Measurements from ENCODE around the gene EXD3.
"Not testable (repeated sequence)": the region's sequence is repeated elsewhere in the genome, so short reads cannot be mapped to it uniquely, and the experiment has no call there.

Gene EXD3

DNA sequence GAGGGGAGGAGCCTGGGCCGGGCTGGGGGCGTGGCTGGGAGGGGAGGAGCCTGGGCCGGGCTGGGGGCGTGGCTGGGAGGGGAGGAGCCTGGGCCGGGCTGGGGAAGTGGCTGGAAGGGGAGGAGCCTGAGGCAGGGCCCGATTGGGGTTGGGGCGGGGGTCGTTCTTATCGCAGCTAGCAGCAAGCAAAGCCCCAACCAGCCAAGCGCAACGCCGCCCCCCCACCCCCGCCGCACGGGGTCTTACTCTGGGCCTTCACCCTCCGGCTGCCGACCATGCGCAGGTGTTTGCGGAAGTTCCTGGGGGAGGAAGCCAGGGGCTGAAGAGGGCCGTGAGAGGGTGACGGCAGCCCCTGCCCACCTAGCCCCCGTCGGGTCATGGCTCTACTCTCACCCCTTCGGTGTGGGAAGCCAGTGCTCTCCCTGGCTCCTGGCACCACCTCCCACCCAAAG, 31.2 kb upstream of the EXD3 start:
- Mint-ChIP-seq H3K4me3 (peak overlapping the region; percentile 32), H3K4me1 (ENCODE audit: low read depth) (peaks cover 39% of the 10 kb centered on the region), H3K9me3 (no peaks in the 10 kb centered on the region), H3K27ac (no peak overlapping the region), H3K27me3 (no peaks in the 10 kb centered on the region), H3K36me3 (ENCODE audit: low read depth) (peaks cover 18% of the 10 kb centered on the region)

DNA sequence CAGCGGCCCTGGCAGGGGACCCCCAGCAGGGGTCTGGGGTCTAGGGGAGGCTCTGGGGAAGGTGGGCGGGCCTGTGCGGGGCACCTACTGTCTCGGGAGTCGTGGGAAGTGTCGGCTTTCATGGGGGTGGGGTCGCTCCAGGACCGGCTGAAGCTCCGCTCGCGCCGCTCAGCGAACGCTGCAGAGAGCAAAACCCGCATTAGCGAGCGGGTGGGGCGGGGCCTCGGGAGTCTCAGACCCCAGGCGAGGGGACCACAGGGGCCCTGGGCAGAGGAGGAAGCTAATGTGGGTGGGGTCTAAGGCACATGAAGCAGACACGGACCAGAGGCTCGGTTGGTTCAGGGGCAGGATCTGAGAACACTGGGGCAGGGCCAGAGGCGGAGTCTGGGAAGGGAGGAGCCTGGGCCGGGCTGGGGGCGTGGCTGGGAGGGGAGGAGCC, 30.7 kb upstream of the EXD3 start:
- Mint-ChIP-seq H3K27ac (no peak overlapping the region), H3K4me3 (no peak overlapping the region), H3K36me3 (ENCODE audit: low read depth) (peaks cover 18% of the 10 kb centered on the region), H3K4me1 (ENCODE audit: low read depth) (peaks cover 39% of the 10 kb centered on the region), H3K9me3 (no peaks in the 10 kb centered on the region), H3K27me3 (no peaks in the 10 kb centered on the region)

DNA sequence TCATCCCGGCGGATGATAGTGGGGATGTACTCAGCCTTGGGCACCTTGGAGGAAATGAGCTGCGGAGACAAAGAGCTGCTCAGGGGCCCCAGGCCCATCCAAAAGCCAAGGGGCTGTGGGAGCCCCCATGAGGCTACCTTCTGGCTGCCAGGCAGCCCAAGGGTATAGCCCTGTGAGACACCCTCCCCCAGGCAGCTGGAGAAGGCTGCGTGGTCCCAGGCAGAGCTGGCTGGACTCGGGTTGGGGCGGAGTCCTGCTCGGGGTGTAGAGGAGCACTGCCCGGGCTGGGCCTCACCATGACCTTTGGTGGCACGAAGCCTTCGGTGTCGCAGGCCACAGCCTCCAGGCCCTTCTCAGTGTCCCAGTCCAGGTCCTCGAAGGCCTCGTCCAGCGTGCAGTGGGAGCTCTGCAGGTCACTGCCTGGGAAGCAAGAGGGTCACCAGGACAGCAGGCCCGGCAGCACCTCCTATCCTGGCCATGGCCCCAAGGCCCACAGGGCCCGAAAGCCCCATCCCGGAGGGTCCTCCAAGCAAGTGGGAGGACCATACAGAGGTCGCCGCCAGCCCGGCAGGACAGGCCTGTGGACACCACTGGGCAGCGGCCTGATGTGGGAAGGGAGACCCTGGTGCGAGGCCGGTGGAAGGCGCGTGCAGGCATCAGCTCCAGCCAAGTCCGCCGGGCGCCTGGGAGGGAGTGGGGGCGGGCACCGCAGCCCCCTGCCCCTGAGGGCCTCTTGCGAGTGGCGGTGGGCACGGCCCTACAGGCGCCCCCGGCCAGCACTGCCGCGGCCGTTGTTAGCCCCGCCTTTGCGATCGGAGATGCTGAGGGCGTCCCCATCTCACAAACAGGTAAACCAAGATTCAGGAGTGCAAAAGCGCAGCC, 30.0 kb upstream of the EXD3 start:
- H3K4me1 Mint-ChIP-seq (ENCODE audit: low read depth) = peaks cover 39% of the 10 kb centered on the region
- H3K27ac Mint-ChIP-seq = no peak overlapping the region
- no peak overlapping the region for H3K4me3 Mint-ChIP-seq
- no peaks in the 10 kb centered on the region for H3K27me3 Mint-ChIP-seq
- no peaks in the 10 kb centered on the region for H3K9me3 Mint-ChIP-seq
- H3K36me3 Mint-ChIP-seq (ENCODE audit: low read depth) = peaks cover 18% of the 10 kb centered on the region

DNA sequence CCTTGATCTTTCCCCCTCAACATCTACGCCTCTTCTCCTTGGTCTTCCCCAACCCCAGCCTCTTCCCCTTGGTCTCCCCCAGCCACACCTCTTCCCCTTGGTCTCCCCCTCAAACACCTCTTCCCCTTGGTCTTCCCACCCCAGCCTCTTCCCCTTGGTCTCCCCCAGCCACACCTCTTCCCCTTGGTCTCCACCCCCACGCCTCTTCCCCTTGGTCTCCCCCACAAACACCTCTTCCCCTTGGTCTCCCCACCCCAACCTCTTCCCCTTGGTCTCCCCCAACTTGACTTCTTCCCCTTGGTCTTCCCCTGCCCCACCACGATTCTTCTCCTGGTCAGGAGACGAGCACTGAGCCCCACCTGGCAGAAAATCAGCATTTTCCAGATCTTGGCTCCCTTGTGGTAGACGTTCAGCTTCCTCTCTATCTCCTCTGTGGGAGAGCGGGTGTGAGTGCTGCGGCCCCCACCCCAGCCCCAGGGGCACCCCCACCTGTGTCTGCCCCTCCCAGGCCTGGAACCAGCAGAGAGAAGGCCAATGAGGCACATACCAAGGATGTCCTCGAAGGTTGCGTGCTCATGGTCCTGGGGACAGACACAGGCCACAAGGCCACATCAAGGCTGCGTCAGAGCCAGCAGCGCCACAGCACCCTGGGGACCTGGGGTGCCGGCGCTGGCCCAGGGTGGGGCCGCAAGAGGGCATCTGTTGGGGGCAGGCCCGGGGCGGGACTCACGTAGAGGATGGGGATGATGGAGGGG, 29.2 kb upstream of the EXD3 start:
- H3K27ac Mint-ChIP-seq = no peak overlapping the region
- H3K4me3 Mint-ChIP-seq = no peak overlapping the region
- H3K27me3 Mint-ChIP-seq = no peaks in the 10 kb centered on the region
- H3K9me3 Mint-ChIP-seq = no peaks in the 10 kb centered on the region
- H3K4me1 Mint-ChIP-seq (ENCODE audit: low read depth) = peaks cover 41% of the 10 kb centered on the region
- H3K36me3 Mint-ChIP-seq (ENCODE audit: low read depth) = peaks cover 18% of the 10 kb centered on the region

DNA sequence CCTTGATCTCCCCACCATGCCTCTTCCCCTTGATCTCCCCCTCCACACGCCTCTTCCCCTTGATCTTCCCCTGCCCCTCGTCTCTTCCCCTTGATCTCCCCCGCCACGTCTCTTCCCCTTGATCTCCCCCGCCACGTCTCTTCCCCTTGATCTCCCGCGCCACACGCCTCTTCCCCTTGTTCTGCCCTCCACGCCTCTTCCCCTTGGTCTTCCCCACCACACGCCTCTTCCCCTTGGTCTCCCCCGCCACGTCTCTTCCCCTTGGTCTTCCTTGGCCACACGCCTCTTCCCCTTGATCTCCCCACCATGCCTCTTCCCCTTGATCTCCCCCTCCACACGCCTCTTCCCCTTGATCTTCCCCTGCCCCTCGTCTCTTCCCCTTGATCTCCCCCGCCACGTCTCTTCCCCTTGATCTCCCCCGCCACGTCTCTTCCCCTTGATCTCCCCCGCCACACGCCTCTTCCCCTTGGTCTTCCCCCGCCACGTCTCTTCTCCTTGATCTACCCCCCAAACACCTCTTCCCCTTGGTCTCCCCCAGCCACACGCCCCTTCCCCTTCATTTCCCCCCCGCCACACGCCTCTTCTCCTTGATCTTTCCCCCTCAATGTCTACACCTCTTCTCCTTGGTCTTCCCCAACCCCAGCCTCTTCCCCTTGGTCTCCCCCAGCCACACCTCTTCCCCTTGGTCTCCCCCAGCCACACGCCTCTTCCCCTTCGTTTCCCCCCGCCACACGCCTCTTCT, 28.5 kb upstream of the EXD3 start:
- not testable (repeated sequence) for H3K27me3 Mint-ChIP-seq, H3K4me3 Mint-ChIP-seq, H3K9me3 Mint-ChIP-seq, H3K27ac Mint-ChIP-seq
- peaks cover 14% of the 10 kb centered on the region for H3K36me3 Mint-ChIP-seq (ENCODE audit: low read depth)
- H3K4me1 Mint-ChIP-seq (ENCODE audit: low read depth) = peaks cover 35% of the 10 kb centered on the region

DNA sequence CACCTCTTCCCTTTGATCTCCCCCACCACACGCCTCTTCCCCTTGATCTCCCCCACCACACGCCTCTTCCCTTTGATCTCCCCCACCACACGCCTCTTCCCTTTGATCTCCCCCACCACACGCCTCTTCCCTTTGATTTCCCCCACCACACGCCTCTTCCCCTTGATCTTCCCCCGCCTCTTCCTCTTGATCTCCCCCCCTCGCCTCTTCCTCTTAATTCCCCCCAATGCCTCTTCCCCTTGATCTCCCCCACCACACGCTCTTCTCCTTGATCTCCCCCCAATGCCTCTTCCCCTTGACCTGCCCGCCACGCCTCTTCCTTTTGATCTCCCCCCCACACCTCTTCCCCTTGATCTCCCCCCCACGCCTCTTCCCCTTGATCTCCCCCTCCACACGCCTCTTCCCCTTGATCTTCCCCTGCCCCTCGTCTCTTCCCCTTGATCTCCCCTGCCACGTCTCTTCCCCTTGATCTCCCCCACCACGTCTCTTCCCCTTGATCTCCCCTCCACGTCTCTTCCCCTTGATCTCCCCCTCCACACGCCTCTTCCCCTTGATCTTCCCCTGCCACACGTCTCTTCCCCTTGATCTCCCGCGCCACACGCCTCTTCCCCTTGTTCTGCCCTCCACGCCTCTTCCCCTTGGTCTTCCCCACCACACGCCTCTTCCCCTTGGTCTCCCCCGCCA, 27.7 kb upstream of the EXD3 start:
- H3K27ac Mint-ChIP-seq, H3K4me3 Mint-ChIP-seq, H3K9me3 Mint-ChIP-seq, H3K27me3 Mint-ChIP-seq: not testable (repeated sequence)
- H3K4me1 Mint-ChIP-seq (ENCODE audit: low read depth) = peaks cover 31% of the 10 kb centered on the region
- peaks cover 10% of the 10 kb centered on the region for H3K36me3 Mint-ChIP-seq (ENCODE audit: low read depth)

DNA sequence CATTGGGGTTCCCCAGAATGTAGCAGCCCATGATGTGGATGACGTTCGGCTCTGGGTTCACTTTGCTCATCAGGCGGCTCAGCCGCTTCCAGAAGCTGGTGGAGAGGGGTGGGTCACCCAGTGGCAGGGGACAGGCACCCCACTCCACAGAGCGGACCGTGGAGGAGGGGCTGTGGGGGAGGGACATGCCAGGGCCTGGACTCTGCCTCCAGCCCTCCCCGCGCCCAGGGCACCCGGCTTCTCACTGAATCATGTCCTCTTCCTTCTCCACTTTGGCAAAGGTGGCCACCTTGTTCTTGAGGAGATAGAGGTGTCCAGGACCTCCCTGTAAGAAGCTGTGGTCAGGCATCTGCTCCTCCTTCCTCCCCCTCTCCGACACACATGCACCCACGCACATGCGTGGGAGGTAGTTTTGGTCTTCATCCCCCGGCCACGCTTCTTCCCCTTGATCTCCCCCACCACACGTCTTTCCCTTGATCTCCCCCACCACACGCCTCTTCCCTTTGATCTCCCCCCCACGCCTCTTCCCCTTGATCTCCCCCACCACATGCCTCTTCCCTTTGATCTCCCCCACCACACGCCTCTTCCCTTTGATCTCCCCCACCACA, 27.1 kb upstream of the EXD3 start:
- no peaks in the 10 kb centered on the region for H3K9me3 Mint-ChIP-seq
- no peak overlapping the region for H3K27ac Mint-ChIP-seq

DNA sequence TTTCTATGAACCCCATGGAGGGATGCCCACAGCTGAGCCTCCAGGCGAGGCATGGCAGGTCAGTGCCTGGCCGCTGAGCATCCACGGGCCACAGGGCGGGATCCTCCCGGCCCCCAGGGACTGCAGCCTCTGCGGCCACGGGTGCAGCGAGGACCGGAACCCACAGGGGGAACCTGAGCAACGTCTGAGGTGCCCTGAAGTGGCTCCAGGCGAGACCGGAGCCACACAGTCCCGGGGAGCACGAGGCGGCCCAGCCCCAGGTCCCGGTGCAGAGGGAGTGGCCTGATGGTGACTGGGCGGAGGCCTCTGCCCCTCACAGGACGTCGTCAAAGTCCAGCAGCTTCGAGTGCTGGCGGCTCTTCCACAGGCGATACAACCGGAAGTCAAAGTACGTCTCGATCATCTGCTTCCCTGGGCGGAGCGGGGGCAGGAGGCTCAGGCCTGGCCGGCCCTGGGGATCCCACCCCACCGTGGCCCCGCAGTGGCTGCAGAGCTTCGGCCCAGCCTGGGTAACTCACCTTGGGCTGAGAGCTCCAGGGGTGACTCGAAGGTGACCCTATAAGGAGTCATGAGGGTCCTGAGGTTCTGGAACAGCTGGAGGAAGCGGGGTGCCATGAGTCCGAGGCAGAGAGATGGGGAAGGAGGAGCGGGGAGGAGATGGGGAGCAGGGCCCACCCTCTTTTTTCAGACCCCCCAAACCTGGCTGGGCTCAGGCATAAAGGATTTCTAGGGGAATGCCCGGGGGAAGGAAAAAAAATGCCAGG, 26.3 kb upstream of the EXD3 start:
- H3K4me1 Mint-ChIP-seq (ENCODE audit: low read depth) = peaks cover 36% of the 10 kb centered on the region
- peaks cover 7% of the 10 kb centered on the region for H3K36me3 Mint-ChIP-seq (ENCODE audit: low read depth)
- no peaks in the 10 kb centered on the region for H3K9me3 Mint-ChIP-seq
- no peak overlapping the region for H3K4me3 Mint-ChIP-seq
- no peak overlapping the region for H3K27ac Mint-ChIP-seq
- no peaks in the 10 kb centered on the region for H3K27me3 Mint-ChIP-seq

More for the DNA sequence above, 27.1 kb upstream of the EXD3 start:
- Mint-ChIP-seq H3K4me1 (ENCODE audit: low read depth) (peaks cover 36% of the 10 kb centered on the region), H3K36me3 (ENCODE audit: low read depth) (peaks cover 10% of the 10 kb centered on the region), H3K4me3 (no peak overlapping the region), H3K27me3 (no peaks in the 10 kb centered on the region)

DNA sequence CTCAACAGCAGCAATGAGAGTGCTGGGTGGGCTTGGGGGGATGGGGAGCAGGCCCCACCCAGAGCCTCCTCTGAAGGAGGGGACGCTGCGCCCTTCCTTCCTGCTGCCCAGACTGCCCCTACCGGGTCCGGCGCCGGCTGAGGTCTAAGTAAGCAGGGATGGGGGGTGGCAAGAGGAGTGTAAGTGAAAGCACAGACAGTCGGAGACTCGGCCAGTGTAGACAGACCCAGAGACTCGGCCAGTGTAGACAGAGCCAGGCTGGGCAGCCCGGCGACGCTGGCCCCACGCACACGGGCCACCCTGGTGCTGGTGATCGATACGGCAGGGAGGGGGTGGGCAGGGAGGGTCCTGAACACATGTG, 25.6 kb upstream of the EXD3 start:
- H3K4me3 Mint-ChIP-seq = no peak overlapping the region
- peaks cover 2% of the 10 kb centered on the region for H3K27me3 Mint-ChIP-seq
- H3K36me3 Mint-ChIP-seq (ENCODE audit: low read depth) = peaks cover 7% of the 10 kb centered on the region
- H3K27ac Mint-ChIP-seq = no peak overlapping the region
- peaks cover 33% of the 10 kb centered on the region for H3K4me1 Mint-ChIP-seq (ENCODE audit: low read depth)
- H3K9me3 Mint-ChIP-seq = no peaks in the 10 kb centered on the region

DNA sequence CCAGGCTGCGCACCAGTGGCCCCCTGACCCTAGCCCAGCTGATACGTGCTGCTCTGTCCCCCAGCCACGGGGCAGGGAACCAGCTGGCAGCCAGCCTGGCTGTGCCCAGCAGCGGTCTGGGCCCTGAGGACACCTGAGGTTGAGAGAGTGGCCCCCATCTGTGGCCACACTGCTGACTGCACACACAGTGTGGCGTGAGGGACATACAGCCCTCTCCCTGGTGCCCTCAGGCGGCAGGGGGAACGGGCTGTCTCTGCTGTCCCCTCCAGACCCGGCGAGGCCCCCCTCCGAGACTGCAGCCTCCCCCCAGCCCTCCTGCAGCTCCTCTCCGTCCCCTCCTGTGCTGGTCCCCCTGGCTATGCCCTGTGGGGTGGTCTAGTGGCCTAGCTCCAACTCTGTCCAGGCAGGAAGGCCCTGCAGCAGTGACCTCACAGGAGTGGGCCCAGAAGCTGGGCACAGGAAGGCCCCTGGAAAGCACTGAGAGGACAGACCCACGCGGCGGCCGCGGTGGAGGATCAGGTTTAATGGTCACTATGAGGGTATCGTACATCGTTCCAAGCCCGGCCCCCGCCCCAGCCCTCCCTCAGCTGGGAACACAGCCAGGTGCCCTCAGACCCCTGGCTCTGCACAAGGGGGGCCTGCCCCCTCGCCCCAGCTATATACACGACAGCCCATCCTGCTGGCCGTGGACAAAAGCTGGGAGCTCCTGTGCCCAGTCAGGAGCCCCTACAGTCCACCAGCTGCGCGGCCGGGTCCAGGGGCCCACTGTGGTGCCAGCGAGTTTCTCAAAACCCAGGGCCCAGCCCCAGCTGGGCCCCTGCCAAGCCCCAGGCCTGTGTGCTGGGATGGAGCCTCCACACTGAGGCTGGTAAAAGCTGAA, 25.0 kb upstream of the EXD3 start:
- Mint-ChIP-seq H3K4me3 (no peak overlapping the region), H3K4me1 (ENCODE audit: low read depth) (peaks cover 29% of the 10 kb centered on the region), H3K36me3 (ENCODE audit: low read depth) (peaks cover 7% of the 10 kb centered on the region), H3K9me3 (no peaks in the 10 kb centered on the region), H3K27me3 (peaks cover 5% of the 10 kb centered on the region), H3K27ac (no peak overlapping the region)

DNA sequence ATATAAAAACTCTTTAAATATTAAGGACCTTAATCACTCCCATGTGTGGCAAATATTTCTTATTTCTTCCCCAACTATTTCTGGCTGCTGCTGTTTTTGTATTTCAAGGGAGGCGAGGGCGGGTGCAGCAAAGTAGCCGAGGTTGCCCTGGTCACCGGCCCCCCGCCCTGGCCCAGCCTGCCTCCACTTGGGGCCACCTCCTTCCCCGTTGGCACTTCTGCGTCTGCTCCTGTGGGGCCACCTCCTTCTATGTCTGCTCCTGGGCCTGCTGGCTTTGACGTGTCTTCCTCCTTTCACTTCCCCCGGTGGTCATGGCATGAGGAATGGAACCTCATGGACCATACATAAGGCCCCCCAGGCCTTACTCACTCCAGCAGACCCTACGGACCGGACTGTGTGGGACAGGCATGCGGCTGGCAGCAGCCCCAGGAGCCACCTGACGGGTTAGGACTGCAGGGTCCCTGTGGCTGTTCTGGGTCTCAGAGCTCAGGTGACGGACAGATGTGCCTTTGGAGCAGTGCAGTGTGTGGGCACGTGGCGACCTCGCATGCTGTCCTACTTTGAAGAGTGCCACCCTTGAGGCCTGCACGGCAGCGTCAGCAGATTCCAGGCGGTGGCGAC, 24.0 kb upstream of the EXD3 start:
- H3K9me3 Mint-ChIP-seq = no peaks in the 10 kb centered on the region
- peaks cover 23% of the 10 kb centered on the region for H3K4me1 Mint-ChIP-seq (ENCODE audit: low read depth)
- peaks cover 3% of the 10 kb centered on the region for H3K36me3 Mint-ChIP-seq (ENCODE audit: low read depth)
- H3K27me3 Mint-ChIP-seq = peaks cover 14% of the 10 kb centered on the region
- no peak overlapping the region for H3K27ac Mint-ChIP-seq
- H3K4me3 Mint-ChIP-seq = no peak overlapping the region

DNA sequence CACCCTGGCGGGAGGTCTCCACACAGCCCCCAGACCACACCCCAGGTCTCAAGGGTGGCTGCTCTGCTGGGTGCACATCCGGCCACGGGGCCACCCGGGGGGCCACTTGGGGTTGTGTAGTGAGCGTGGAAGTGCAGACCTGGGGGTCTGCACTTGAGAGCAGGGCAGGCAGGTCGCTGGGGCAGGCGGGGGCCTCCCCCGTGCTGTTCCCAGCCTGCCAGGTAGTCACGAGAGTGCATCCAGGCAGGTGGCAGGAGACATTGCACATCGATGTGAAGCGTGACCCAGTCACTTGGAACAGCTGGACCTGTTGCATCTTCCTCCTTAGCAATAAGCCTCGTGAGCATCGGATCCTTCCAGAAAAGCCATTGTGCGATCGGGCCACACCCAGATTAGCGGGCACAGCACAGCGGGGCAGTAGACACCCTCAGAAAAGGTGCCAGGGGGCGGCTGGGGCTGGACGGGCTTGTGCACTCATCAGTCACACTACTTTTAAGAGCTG, 23.0 kb upstream of the EXD3 start:
- H3K9me3 Mint-ChIP-seq = no peaks in the 10 kb centered on the region
- peaks cover 3% of the 10 kb centered on the region for H3K36me3 Mint-ChIP-seq (ENCODE audit: low read depth)
- no peak overlapping the region for H3K4me3 Mint-ChIP-seq
- peaks cover 25% of the 10 kb centered on the region for H3K4me1 Mint-ChIP-seq (ENCODE audit: low read depth)
- no peak overlapping the region for H3K27ac Mint-ChIP-seq
- H3K27me3 Mint-ChIP-seq = peaks cover 17% of the 10 kb centered on the region
